Activated CD8-positive, alpha-beta T cell treated with anti-CD3 and anti-CD28 coated beads for 36 hours (primary cell): ENCODE data around the gene KIAA0753. TPM values are rescaled to one million over a fixed set of nuclear protein-coding genes. Genes with fewer than 3 reads are reported as not detected.

Experiments
- ATAC-seq: fragments of 200-7000 bp; cut with Tn5 transposase; one replicate; pipeline ENCODE4 v1.10.0; 2021; ENCODE audit warnings: mild to moderate bottlenecking, moderate library complexity
- CTCF ChIA-PET: fragments of 350-600 bp; sonication (Branson Sonifier 250); formaldehyde crosslinking; loops from one replicate; lab custom pipeline; 2021; ENCODE audit warnings: antibody characterized with exemption; lab: Charles Lee
- POLR2A ChIA-PET: fragments of 350-600 bp; sonication (Branson Sonifier 250); formaldehyde crosslinking; loops from one replicate; lab custom pipeline; 2021; ENCODE audit warnings: antibody characterized with exemption; lab: Charles Lee
- DNase-seq: peaks from one replicate; pipeline ENCODE4 v3.0.0-alpha.2; 2020
- H3K27ac Mint-ChIP-seq: one replicate; pipeline ENCODE4 v1.8.0; 2021; ENCODE audit warnings: mild to moderate bottlenecking, mixed read lengths
- H3K27me3 Mint-ChIP-seq: one replicate; pipeline ENCODE4 v1.8.0; 2021; ENCODE audit warnings: mixed read lengths
- H3K36me3 Mint-ChIP-seq: one replicate; pipeline ENCODE4 v1.8.0; 2021; ENCODE audit warnings: low read depth, mixed read lengths
- H3K4me1 Mint-ChIP-seq: one replicate; pipeline ENCODE4 v1.8.0; 2021; ENCODE audit warnings: low read depth, mixed read lengths
- H3K4me3 Mint-ChIP-seq: one replicate; pipeline ENCODE4 v1.8.0; 2021; ENCODE audit warnings: mild to moderate bottlenecking, moderate library complexity, mixed read lengths
- H3K9me3 Mint-ChIP-seq: one replicate; pipeline ENCODE4 v1.8.0; 2021; ENCODE audit warnings: mixed read lengths
- intact Hi-C: fragments of 100-400 bp; cut with micrococcal nuclease; formaldehyde crosslinking; loops from one replicate; pipeline ENCODE4 v1.10.0; 2022
- total RNA-seq, 2 experiments: library from RNA; stranded (reverse); gene quantifications; one replicate each; pipeline ENCODE4 v1.2.3, GENCODE V29; 2021
- TF ChIP-seq, protein P1 (sequence below): fragments of 200-600 bp; IDR thresholded peaks from one replicate; pipeline ENCODE4 v1.8.0; 2022; ENCODE audit warnings: antibody characterized with exemption, mild to moderate bottlenecking

KIAA0753 gene
- total RNA-seq, 2 experiments from 2014 or later = 16.5 to 17.3 TPM

DNA sequence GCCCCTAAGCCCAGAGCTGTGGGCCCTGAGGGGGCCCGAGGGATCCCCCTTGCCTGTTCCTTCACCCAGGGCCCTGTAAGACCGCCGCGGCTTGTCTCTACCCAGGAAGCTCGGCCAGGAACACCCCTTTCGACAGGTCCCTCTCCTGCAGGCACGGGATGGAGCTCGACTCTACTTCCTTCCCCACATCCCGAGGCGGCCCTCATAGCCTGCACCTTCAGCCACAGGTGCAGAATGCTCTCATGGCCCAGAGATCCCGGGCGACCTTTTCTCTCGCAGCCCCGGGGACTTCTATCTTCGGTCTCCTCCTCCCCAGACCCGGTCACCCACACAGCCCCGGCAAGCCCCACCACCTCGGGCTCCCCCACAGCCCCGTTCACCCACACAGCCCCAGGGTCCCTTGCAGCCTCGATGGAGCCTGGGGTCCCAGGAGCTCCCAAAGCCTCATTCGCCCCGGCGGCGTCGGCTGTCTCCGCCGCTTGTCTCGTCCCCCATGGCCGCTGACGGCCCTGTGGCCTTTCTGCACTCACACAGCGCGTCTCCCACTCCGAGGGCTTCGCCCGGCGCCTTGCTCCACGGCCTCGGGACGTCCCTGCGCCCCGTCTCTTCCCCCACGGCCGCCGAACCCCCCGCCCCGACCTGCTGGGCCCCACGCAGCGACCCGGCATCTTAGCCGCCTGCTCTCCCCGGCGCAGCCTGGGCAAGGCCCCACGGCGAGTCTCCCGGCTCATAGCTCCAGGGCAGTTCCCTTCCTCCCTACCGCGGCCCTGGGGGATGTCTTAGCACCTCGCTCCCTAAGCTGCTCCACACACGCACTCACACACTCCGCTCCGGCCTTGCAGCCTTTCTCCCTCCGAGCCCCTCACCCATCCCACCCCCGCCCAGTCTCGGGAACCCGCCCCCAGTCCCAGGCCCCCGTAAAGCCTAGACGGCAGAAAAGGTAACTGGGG is 650 bp downstream of the KIAA0753 start:
- Mint-ChIP-seq H3K4me3 (peak overlapping the region; percentile 89), H3K9me3 (no peaks in the 10 kb centered on the region), H3K27me3 (no peaks in the 10 kb centered on the region), H3K27ac (peak overlapping the region; percentile 97), H3K36me3 (peaks cover 35% of the 10 kb centered on the region), H3K4me1 (peaks cover 53% of the 10 kb centered on the region)
- peak; percentile 41 for DNase-seq
- ChIA-PET POLR2A (interaction anchor here (2.0 to 4.1 kb wide), 2 partner anchors 11 to 12 kb away, joined by 5 to 28 read pairs; partner anchors contain the start of genes C17orf100 and MED31), CTCF (interaction anchor here (1.0 to 1.4 kb wide), 2 partner anchors 65 to 381 kb away, joined by 3 read pairs; no protein-coding TSS in a partner anchor)
- TF ChIP-seq, protein P1, sequence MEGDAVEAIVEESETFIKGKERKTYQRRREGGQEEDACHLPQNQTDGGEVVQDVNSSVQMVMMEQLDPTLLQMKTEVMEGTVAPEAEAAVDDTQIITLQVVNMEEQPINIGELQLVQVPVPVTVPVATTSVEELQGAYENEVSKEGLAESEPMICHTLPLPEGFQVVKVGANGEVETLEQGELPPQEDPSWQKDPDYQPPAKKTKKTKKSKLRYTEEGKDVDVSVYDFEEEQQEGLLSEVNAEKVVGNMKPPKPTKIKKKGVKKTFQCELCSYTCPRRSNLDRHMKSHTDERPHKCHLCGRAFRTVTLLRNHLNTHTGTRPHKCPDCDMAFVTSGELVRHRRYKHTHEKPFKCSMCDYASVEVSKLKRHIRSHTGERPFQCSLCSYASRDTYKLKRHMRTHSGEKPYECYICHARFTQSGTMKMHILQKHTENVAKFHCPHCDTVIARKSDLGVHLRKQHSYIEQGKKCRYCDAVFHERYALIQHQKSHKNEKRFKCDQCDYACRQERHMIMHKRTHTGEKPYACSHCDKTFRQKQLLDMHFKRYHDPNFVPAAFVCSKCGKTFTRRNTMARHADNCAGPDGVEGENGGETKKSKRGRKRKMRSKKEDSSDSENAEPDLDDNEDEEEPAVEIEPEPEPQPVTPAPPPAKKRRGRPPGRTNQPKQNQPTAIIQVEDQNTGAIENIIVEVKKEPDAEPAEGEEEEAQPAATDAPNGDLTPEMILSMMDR = no peak
- intact Hi-C loops = loop anchor here (10.0 kb wide), 1 partner anchor 165 kb away; no protein-coding TSS in a partner anchor
- ATAC-seq = peak; percentile 24

DNA sequence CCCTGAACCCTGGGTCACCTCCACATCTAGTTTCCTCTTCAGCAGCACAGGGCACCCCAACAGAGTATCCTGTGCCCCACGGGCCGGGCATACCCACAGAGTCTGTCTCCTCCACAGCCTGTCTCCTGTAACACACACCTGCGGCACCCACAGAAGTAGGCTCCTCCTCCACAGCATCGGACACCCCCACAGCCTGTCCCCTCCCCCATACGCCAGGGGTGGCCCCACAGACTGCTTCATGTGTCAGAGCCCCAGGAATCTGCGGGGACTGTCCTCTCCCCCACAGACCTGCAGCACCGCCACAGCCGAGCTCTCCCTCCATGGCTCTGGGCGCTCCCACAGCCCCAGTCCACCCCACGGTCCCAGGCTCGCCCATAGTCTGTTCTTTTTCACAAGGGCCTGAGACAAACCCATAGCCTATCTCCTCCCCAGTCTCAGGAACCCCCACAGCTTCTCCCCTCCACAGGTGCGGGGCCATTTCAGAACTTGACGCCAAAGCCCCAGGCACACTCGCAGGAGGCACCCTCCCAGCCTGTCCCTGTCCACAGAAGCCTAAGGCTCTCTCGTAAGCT is 1.4 kb downstream of the KIAA0753 start:
- H3K4me3 Mint-ChIP-seq = peak overlapping the region; percentile 89
- H3K27me3 Mint-ChIP-seq = no peaks in the 10 kb centered on the region
- peak overlapping the region; percentile 97 for H3K27ac Mint-ChIP-seq
- no peaks in the 10 kb centered on the region for H3K9me3 Mint-ChIP-seq
- peak; percentile 28 for DNase-seq
- peaks cover 32% of the 10 kb centered on the region for H3K36me3 Mint-ChIP-seq
- peaks cover 45% of the 10 kb centered on the region for H3K4me1 Mint-ChIP-seq
- ATAC-seq = no peak
- CTCF ChIA-PET = interaction anchor here (1.0 kb wide), 1 partner anchor 64 kb away, joined by 3 read pairs; no protein-coding TSS in a partner anchor
- intact Hi-C loops = no loop called here
- TF ChIP-seq, protein P1 = no peak
- POLR2A ChIA-PET = interaction anchor here (4.1 kb wide), 1 partner anchor 12 kb away, joined by 28 read pairs; the partner anchor contains the start of genes C17orf100 and MED31

DNA sequence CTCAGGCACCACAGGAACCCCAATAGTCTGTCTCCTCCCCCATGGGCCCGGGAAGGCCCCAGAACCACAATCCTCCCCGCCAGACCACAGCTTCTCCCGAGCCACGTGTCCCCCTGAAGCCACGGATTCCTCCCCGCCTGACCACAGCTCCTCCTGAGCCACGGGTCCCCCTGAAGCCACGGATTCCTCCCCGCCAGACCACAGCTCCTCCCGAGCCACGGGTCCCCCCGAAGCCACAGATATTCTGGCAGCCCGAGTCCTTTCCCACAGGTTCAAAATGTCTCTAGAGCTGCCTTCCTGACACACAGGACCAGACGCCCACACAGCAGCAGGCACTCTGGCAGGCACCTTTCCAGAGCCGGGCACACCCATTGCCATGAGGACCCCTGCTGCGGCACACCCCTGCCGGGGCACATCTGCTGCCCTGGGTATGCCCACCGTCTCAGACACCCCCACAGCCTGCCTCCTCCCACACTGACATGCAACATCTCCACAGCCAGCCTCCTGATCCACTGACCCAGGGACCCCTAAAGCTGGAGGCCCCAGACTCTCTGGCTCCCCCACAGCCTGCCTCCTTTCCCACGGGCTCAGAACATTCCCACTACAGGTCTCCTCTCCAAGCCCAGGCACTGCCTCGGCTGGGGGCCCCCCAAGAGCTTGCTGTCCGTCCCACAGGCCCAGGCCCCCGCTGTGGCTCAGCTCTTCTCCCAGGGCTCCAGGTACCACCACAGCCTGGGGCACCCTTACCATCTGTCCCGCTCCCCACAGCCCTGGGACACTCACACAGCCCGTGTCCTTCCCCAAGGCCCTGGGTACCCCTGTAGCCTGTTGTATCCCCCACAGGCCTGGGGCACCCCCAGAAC is 2.2 kb downstream of the KIAA0753 start:
- intact Hi-C loops = no loop called here
- no peak for ATAC-seq
- DNase-seq = no peak
- Mint-ChIP-seq H3K27me3 (no peaks in the 10 kb centered on the region), H3K9me3 (no peaks in the 10 kb centered on the region), H3K36me3 (peaks cover 32% of the 10 kb centered on the region), H3K27ac (no peak overlapping the region), H3K4me3 (peak overlapping the region; percentile 51), H3K4me1 (peaks cover 39% of the 10 kb centered on the region)
- POLR2A ChIA-PET = interaction anchor here (0.5 to 4.1 kb wide), 3 partner anchors 12 to 429 kb away, joined by 3 to 28 read pairs (median 3); partner anchors contain the start of genes C17orf100 and MED31
- TF ChIP-seq, protein P1 = no peak
- CTCF ChIA-PET = no interaction called here

DNA sequence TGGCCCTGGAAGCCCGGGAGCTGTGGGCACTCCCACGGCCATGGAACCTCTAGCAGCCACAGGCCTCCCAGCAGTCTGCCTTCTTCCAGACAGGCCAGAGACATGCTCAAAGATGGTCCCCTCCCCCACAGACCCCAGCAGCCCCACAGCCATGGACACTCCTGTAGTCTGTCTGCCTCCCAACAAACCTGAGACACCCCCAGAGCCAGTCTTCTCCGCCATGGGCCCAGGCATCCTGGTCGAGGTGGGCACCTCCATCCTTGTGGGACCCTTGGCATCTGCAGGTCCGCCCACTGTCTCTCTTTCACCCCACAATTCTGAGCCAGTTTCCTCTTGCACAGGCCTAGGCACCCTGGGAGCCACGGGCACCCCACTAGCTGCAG is 3.1 kb downstream of the KIAA0753 start:
- ChIA-PET CTCF (no interaction called here), POLR2A (interaction anchor here (0.5 kb wide), 1 partner anchor 429 kb away, joined by 3 read pairs; no protein-coding TSS in a partner anchor)
- intact Hi-C loops = no loop called here
- TF ChIP-seq, protein P1 = no peak
- no peak for ATAC-seq
- H3K27ac Mint-ChIP-seq = no peak overlapping the region
- H3K36me3 Mint-ChIP-seq = peaks cover 32% of the 10 kb centered on the region
- H3K4me3 Mint-ChIP-seq = no peak overlapping the region
- H3K4me1 Mint-ChIP-seq = peaks cover 33% of the 10 kb centered on the region
- no peak for DNase-seq
- H3K27me3 Mint-ChIP-seq = no peaks in the 10 kb centered on the region
- H3K9me3 Mint-ChIP-seq = no peaks in the 10 kb centered on the region
